GM21619 (cell line): ENCODE measurements around the gene RASSF6.
"Not testable (repeated sequence)": the region's sequence is repeated elsewhere in the genome, so short reads cannot be mapped to it uniquely, and the experiment has no call there.

Experiments used
- ATAC-seq: cut with Tn5 transposase; IDR thresholded peaks from one replicate; pipeline ENCODE4 v1.9.1; 2021; ENCODE audit not compliant: unreplicated experiment

The RASSF6 gene, protein sequence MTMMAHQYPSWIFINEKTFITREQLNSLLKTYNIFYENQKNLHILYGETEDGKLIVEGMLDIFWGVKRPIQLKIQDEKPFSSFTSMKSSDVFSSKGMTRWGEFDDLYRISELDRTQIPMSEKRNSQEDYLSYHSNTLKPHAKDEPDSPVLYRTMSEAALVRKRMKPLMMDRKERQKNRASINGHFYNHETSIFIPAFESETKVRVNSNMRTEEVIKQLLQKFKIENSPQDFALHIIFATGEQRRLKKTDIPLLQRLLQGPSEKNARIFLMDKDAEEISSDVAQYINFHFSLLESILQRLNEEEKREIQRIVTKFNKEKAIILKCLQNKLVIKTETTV

DNA sequence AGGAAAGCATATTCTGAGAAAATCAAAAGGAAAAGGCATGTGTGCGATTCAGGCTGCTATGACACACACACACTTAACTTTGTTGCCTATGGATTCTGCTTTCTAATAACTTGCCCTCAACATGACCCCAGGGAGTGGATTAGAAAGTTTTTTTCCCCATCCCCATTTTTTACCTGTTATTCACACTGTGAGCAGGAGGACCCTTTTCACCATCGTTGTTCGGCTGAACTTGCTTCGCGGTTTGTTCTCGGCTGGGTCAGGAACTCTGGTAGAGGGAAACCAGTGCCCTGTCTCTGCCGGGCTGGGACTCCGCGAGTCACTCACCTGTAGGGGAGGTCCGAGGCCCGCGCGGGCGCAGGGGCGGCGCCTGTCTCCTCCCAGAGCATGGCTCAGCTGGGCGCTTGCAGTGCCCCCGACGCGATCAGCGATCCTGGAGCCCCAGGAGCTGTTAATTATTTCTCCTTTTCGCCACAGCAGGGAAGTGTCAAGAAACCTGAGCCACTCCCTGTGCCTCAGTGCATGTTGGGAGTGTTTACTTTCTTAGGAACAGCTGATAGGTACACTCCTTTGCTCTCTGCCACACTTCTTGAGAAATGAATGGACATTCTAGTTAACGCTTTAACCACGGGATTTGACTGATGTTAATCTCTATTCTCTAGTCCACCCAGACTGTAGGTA lies at the start of gene RASSF6:
RASSF6 (minus strand) TSS at position 322 of the 678 bp plus-strand sequence. CDS start 8,641 bp downstream, outside the sequence.
- peak; percentile 87 for ATAC-seq

DNA sequence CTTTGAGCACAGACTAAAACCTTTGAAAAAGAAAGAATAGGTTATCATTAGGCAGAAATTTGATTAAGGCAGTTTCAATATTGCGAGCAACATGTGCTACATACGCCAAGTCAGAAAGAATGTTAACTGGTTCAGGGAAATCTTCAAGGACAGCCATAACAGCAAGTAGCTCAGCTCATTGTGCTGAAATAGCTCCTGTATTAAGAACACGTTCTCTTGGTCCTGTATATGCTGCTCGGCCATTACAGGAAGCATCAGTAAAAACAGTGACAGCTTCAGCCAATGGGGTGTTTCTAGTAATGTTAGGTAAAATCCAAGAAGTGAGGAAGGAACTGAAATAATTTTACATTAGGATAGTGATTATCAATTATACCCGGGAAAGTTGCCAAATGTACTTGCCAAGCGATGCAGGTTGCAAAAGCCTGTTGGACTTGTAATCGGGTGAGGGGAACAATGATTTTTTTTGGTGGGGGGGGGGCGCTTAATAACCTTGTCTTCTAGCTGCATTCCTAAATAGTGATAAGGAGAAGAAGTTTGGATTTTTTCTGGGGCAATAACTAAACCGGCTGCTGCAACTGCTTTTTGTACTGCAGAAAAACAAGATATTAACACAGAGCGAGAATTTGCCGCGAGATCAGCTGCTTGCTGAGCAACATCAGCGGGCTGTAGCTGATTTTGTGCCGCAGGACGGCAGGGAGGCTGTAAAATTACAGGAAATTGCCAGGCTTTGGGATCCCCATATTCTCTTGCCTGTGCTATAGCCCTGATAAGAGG lies 49.4 kb upstream of the RASSF6 start:
- ATAC-seq, result no peak

DNA sequence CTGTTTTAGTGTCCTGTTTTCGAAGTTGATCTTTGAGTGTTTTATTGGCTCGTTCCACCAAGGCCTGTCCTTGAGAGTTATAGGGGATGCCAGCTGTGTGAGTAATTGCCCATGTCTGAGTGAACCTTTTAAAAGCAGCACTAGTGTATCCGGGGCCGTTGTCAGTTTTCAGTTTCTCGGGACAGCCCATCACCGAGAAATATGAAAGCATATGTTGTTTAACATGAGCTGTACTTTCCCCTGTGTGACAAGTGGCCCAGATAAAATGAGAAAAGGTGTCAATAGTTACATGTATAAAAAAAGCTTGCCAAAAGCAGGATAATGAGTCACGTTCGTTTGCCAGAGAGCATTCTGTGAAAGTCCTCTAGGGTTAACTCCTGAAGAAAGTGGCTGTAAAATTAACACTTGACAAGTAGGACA lies 48.6 kb upstream of the RASSF6 start:
- no peak for ATAC-seq

DNA sequence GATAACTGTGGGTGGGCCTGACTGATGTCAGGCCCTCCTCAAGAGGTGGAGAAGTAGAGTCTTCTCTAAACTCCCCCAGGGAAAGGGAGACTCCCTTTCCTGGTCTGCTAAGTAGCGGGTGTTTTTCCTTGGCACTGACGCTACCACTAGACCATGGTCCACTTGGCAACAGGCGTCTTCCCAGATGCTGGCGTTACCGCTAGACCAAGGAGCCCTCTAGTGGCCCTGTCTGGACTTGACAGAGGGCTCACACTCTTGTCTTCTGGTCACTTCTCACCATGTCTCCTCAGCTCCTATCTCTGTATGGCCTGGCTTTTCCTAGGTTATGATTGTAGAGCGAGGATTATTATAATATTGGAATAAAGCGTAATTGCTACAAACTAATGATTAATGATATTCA lies 45.7 kb upstream of the RASSF6 start:
- not testable (repeated sequence) for ATAC-seq

DNA sequence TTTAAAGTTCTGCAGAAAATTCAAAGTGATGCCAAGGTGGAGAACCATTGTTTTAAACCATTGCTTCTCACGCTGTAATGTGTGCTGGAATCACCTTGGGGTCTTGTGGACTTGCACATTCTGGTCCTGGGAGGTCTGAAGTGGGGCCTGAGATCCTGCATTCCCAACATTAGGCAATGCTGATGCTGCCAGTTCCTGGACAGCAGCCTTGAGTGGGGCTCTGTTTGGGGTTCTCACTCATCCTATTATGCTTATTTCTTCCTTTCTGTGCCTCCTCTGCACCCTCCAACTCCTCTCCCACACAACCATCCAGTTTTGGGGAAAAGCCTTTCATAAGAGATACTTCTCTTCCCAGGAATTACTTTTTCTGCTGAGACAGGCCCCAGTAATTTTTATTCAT lies 44.2 kb upstream of the RASSF6 start:
- no peak for ATAC-seq

DNA sequence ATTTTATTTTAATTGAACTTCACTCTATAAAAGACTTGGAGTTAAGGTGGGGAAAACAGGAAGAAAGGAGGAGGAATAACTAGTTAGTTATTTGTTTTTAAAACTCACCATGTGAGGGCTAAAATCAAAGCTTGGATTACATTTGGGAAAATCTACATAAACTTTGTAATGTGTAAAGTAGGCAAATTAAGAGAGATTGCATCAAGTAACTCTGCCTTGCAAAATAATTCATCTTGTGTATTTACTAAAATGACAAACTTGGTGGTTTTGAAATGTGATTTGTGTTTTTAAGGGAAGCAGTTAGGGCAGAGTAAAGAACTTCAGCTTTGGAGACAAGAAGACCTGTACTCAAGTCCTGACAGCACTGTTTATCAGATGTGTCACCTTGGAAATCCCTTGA lies 43.3 kb upstream of the RASSF6 start:
- ATAC-seq, result no peak

DNA sequence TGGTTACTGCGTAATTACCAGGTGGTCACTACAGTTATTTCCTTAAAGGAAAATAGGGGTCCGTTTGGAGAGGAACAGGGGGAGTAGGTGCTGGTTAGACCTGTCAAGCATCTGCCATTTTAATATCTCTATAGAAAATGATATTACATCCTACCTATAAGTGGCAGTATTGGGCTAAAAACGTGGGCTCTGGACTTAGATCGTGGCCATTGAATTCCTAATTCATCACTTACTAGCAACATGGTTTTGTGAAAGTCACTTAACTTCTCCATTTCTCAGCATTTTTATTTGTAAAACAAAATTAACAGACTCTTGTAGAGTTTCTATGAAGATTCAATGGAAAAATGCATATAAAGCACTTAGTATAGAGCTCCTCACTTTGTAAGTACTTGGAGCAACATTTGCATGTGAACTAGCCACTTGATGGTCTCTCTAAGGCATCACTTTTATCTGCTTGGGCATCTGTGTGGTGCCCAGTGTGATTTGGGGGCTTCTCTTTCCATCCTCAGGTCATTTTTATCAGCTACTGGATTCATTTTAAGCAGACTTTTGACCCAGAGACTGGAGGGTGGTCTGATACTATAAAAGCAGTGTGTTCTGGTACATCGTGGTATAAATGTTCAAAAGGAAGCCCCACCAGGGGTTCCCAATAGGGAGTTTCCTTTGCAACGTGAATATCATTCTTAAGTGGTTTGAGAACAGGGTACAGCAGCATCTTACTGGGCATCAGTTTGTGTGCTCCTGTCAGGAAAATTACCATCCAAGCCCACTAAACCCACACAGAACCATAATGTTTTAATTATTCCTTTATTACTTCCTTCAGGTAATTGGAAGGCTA lies 42.7 kb upstream of the RASSF6 start:
- ATAC-seq, result peak; percentile 84

DNA sequence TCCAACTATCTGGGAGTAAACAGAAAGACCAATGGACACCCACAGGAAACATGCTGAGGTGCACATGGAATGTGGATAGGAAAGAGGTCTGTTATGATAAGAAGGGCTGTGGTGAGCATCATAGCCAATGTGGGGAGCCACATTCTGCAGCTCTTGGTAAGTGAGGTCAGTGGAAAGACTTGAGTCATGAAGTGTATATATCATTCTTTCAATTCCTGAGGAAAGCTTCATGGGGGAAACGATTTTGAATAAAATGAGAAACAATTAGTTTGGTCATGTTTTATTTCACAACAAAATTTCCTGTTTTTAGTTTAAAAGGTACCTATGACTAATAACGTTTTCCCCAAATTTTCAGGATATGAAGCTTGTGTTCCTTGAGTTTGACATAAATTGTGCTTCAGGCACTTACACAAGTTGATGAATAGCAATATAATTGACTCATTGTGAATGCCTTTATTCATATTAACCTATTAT lies 41.4 kb upstream of the RASSF6 start:
- no peak for ATAC-seq

DNA sequence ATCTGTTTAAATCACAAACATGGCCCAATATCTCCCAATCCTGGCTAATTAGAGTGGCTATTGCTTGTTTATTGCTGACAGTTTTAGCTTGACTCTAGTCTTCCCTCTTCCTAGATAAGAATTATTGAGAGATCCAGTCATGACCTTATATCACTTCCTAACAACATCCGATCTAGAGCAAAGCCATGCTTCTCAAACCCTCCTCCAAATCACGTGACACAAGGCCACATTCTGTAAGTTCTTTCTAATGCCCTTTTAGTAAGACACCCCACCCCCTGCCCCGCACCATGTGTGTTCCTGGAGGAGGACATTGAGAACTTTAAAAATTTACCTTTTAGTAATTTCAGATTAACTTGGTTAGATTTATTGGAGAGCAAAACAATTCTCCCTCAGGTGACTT lies 40.6 kb upstream of the RASSF6 start:
- ATAC-seq, result no peak

DNA sequence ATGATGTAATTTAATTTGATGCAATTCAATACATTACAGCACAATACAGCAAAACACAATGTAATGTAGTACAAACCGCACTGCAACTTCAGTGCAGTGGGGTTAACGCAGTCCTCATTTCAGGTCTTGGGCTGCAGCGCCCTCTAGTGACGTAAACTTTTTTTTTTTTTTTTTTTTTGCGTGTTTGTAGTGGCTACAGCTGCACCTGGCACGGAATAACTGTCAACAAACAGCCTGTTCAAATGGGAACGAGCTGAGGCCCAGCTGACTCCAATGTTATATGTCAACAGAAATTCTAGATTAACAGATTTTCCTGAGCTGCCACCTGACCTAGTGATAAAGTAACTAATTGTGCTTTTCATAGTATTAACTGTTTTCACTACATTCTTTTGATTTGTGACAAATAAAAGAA lies 33.5 kb upstream of the RASSF6 start:
- ATAC-seq, result peak; percentile 66

DNA sequence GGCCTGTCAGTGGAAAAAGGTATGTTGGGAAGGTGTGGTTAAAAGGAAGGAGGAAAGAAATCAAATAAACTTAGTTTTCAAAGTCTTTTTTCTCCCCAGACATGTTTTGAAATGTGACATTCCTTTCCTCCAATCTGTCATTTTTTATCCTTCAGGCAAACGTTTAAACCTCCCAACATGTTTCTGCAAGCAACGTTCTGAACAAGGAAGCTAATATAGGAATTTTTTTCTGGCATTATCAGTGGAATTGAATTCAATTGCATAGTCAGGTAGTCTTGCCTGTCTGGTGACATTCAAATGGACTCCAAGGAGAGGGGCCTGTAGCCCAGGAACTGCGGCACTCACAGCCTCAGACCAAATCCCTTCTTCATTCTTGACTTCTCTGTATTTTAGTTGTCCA lies 30.0 kb upstream of the RASSF6 start:
- no peak for ATAC-seq

DNA sequence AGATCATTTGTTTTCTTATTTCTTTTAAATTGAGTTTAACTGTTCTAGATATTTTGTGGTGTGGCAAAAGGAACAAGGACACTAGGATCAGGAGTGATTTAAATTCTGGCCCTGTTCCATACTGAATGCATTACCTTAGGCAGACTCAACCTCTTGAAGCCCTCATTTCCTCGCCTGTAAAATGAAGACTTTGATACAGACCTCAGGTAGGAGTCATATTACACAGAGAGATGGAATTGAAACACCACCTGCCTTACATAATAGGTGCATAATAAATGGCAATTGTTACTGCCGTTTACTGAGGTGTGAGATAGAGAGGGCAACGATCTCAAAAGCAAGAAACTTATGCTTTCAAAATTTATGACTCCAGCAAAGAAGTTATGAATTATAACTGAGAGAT lies 28.2 kb upstream of the RASSF6 start:
- no peak for ATAC-seq

DNA sequence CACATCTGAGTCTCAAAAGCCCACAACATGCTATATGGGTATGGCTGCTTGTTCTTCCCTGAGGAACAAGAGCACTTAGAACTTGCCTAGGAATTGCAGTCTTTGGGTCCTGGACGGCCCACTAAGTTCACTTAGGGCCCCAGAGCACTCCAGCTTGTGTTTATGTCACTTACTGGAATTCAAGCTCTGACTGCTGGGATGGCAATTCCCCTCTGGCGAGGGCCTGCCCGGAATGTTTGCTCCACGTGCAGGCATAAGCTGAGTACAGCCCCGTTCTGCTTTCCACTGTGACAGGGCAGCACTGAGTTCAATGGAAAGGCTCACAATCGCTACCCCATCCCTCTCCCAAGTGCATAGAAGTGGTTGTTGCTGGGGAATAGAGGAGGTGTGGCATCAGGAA lies 25.9 kb upstream of the RASSF6 start:
- ATAC-seq, result no peak

DNA sequence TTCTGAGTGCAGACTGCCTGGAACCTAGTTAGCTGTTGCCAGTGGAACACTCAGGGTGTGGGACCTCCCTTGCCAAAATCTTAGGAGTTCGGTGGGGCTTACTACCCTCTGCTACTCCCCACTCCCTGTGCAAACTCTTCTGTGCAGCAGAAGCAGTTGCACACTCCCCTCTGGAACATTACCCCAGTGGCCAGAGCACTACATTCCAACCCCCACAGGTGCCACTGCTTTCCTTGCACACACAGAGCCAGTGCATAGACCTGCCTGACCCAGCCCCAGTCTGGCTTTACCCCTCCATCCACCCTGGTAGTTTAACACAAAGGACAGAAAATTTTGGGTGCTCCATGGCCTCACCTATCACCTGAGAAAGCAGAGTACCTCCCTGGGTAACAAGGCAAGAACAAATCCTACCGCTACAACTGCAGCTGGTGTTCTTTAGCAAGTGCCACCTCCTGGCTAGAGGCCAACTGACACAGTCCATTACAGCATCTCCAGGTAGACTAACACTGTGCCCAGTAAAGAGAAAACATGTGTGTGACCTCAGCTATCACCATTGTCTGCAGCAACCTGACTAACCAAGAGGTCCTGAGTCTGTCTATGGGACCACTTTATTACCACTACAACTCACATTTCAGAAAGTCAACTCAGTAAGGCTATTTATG lies 11.5 kb upstream of the RASSF6 start:
- no peak for ATAC-seq

DNA sequence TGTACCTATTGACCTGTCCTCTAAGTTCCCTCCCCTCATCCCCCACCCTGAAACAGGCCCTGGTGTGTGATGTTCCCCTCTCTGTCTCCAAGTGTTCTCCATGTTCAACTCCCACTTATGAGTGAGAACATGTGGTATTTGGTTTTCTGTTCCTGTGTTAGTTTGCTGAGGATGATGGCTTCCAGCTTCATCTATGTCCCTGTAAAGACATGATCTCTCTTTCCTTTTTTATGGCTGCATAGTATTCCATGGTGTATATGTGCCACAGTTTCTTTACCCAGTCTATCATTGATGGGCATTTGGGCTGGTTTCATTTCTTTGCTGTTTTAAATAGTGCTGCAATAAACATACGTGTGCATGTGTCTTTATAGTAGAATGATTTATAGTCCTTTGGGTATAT lies 8.6 kb upstream of the RASSF6 start:
- ATAC-seq, result not testable (repeated sequence)

DNA sequence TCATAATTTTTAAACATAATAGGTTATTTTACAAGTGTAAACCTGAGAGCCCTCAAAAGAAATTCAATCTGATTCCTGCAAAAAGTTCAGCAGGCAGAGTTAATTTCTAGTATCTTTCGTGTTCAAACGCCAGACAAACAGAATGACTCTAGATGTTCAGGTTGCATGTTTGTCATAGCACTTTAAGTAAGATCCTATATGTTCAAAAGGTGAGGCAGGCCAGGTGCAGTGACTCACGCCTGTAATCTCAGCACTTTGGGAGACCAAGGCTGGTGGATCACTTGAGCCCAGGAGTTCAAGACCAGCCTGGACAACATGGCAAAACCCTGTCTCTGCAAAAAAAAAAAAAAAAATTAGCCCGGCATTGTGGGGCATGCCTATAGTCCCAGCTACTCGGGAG lies 1.1 kb upstream of the RASSF6 start:
- ATAC-seq, result no peak

DNA sequence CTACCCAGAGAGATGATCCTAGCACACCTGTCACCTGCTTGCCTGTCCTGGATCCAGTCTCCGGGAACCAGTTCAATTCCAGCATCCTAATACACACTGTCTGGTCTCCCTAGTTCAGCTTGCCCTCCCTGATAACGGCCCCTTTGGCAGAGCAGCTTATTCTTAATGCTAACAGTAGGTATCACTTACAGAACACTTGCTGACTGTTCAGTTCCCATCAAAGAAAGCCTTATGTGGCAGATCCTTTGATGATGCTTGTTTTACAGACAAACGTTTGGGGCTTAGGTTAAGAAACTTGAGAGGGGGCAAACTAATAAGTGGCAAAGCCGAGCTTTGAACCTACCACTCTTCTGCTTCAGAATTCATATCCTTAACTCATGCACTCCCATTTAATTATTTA lies 890 bp downstream of the RASSF6 start:
- ATAC-seq, result no peak

DNA sequence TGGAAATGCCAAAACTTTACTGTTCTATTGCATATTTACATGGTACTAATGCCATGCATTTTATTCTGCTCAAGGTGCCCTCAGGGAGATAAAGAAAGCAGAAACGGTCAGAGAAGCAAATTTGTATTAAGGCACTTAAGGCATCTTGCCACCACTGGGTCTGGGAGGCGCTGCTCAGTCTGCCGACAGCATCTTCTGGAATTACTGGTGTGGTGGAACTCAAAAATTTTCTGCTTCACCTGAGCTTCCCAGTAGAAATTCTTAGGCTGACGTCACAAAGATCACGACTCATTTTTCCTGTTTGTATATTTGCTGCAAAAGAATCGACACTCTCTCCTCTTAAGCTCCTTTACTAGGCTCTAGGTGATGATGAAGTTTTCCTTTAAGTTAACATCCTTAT lies 3.0 kb downstream of the RASSF6 start:
- ATAC-seq, result no peak

DNA sequence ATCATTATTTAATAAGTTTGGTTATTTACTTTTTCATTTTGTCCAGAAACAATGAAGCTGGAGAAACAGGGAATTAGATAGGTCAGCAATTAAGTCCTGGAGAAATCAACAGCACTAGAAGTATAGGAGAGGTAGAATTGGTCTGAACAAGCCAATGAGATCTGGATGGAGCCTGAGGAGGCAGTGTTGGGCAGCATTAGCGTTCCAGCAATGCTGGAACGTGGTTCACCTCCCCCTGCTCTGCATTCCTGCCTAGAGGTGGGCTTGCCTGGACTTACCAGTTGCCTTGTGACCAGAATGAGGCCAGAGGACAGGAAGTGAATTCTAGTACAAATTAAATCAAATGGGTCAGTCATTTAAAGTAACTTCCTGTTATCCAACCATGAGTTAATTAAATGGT lies 4.6 kb downstream of the RASSF6 start:
- ATAC-seq, result no peak

DNA sequence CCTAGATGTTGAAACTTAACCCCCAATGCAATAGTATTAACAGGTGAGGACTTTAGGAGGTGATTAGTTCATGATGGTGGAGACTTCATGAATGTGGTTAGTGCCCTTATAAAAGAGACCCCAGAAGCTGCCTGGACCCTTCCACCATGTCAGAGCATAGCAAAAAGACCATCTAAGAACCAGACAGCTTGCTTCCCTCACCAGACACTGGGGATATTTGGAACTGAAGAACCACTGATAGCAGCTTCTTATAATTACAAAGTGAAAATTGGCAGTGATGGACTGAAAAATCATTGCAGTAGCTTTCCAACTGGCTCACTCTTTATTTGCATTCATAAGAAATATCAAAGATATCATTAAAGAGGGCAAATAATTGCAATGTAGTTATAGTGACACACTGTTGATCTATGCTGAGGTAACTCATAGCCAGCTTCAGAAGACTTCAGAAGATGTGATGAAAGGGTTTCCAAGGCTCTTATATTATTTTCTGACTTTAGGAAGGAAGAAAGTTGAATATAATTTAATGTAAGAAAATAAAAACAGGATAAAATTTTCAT lies 5.8 kb downstream of the RASSF6 start:
- ATAC-seq, result no peak
